H1 (cell line): ENCODE results near the gene RBM14. TPM values are rescaled to one million over a fixed set of nuclear protein-coding genes. Genes with fewer than 3 reads are reported as not detected.
A peak's percentile ranks its signal among the peaks of the same experiment; 100 is the strongest.

Experiments used
- ATF3 ChIP-seq: IDR thresholded peaks from 2 replicates; pipeline ENCODE4 v1.6.1; 2011; ENCODE audit warnings: low read depth, mild to moderate bottlenecking, low read length; ENCODE audit not compliant: insufficient read depth
- BACH1 ChIP-seq: IDR thresholded peaks from 2 replicates; pipeline ENCODE4 v1.6.1; 2012; ENCODE audit warnings: low read length, improper control_type of control experiment
- CEBPB ChIP-seq: IDR thresholded peaks from 2 replicates; pipeline ENCODE4 v1.6.1; 2012; ENCODE audit warnings: low read depth, low read length
- CHD1 ChIP-seq: IDR thresholded peaks from 2 replicates; pipeline ENCODE4 v1.6.1; 2012; ENCODE audit warnings: low read depth, low read length, improper control_type of control experiment
- CHD2 ChIP-seq: IDR thresholded peaks from 2 replicates; pipeline ENCODE4 v1.6.1; 2012; ENCODE audit warnings: low read length, improper control_type of control experiment
- EP300 ChIP-seq, 2 experiments: IDR thresholded peaks; 1 replicate in 1 of 2; 2 replicates in 1 of 2; pipeline ENCODE4 v1.6.1; 2011 to 2012; ENCODE audit warnings: low read depth in 2 of 2, low read length in 2 of 2, mild to moderate bottlenecking in 2 of 2, borderline replicate concordance in 1 of 2, inconsistent platforms in 1 of 2, moderate library complexity in 1 of 2
- JUND ChIP-seq: IDR thresholded peaks from 2 replicates; pipeline ENCODE4 v1.6.1; 2011; ENCODE audit warnings: mild to moderate bottlenecking, improper control_type of control experiment, low read length
- KDM5A ChIP-seq: fragments of 200-600 bp; IDR thresholded peaks from 2 replicates; pipeline ENCODE4 v1.7.1; 2012; ENCODE audit warnings: mild to moderate bottlenecking, low read length, inconsistent platforms, mixed read lengths
- MAFK ChIP-seq: IDR thresholded peaks from 2 replicates; pipeline ENCODE4 v1.6.1; 2012; ENCODE audit warnings: low read depth, mild to moderate bottlenecking, improper control_type of control experiment, low read length
- PHF8 ChIP-seq: fragments of 200-600 bp; sonication (generic); conservative IDR thresholded peaks from 2 replicates; pipeline ENCODE4 v1.7.1; 2012; ENCODE audit warnings: low read depth, mild to moderate bottlenecking, inconsistent platforms, low read length, moderate library complexity
- POLR2AphosphoS5 ChIP-seq: IDR thresholded peaks from 2 replicates; pipeline ENCODE4 v1.6.1; 2011; ENCODE audit warnings: low read depth, low read length
- RAD21 ChIP-seq, 2 experiments: IDR thresholded peaks in 1 of 2; conservative IDR thresholded peaks in 1 of 2; 2 replicates each; pipeline ENCODE4 v1.6.1; 2011; ENCODE audit warnings: low read depth in 2 of 2, low read length in 2 of 2, improper control_type of control experiment in 1 of 2, inconsistent platforms in 1 of 2, mild to moderate bottlenecking in 1 of 2, moderate library complexity in 1 of 2
- RBBP5 ChIP-seq: IDR thresholded peaks from 2 replicates; pipeline ENCODE4 v1.7.1; 2012; ENCODE audit warnings: low read depth, mild to moderate bottlenecking, inconsistent platforms, low read length, moderate library complexity, borderline replicate concordance
- SAP30 ChIP-seq: fragments of 300-600 bp; sonication (generic); IDR thresholded peaks from 2 replicates; pipeline ENCODE4 v1.7.1; 2012; ENCODE audit warnings: low read length, moderate library complexity, mild to moderate bottlenecking, inconsistent platforms; ENCODE audit not compliant: insufficient read depth, insufficient replicate concordance
- SIN3A ChIP-seq, 2 experiments: IDR thresholded peaks in 1 of 2; conservative IDR thresholded peaks in 1 of 2; 2 replicates each; pipeline ENCODE4 v1.6.1; 2011 to 2012; ENCODE audit warnings: low read length in 2 of 2, improper control_type of control experiment in 1 of 2, low read depth in 1 of 2, mild to moderate bottlenecking in 1 of 2
- SP1 ChIP-seq: IDR thresholded peaks from 2 replicates; pipeline ENCODE4 v1.6.1; 2011; ENCODE audit warnings: low read depth, low read length
- SP2 ChIP-seq: IDR thresholded peaks from 2 replicates; pipeline ENCODE4 v1.6.1; 2012; ENCODE audit warnings: mild to moderate bottlenecking, low read length, inconsistent platforms
- TAF7 ChIP-seq: optimal IDR thresholded peaks from 2 replicates; pipeline ENCODE3; 2011; ENCODE audit warnings: low read depth, mild to moderate bottlenecking, inconsistent platforms, low read length, moderate library complexity, borderline replicate concordance
- TCF12 ChIP-seq: IDR thresholded peaks from 2 replicates; pipeline ENCODE4 v1.6.1; 2011; ENCODE audit warnings: low read depth, mild to moderate bottlenecking, low read length
- YY1 ChIP-seq: IDR thresholded peaks from 2 replicates; pipeline ENCODE4 v1.6.1; 2011; ENCODE audit warnings: low read depth, mild to moderate bottlenecking, low read length
- ZNF274 ChIP-seq: IDR thresholded peaks from 2 replicates; pipeline ENCODE4 v1.7.0; 2012; ENCODE audit warnings: low read length, borderline replicate concordance; ENCODE audit errors: extremely low read depth
- polyA plus RNA-seq, 7 experiments: library from polyadenylated mRNA; depleted of rRNA in 3 of 7; stranded (reverse) in 5 of 7; unstranded in 2 of 7; fragments of >200 nt in 5 of 7; fragments of 200-250 nt in 2 of 7; gene quantifications; 1 replicate in 5 of 7; 2 replicates in 1 of 7; 4 replicates in 1 of 7; pipeline versions ENCODE4 v1.2.1 to v1.2.3, GENCODE V29; 2011 to 2013; ENCODE audit warnings: missing spikeins in 2 of 7, mixed read lengths in 2 of 7
- total RNA-seq: library from RNA; stranded (reverse); fragmentation: NEBNext Ultra II Directional; extraction: Animal tissue kit (Norgen Biotek cat#: 25700); gene quantifications from 2 replicates; pipeline ENCODE4 v1.2.1, GENCODE V29; 2021
- TF ChIP-seq, protein P1 (sequence below): IDR thresholded peaks from 2 replicates; pipeline ENCODE4 v1.6.1; 2012; ENCODE audit warnings: inconsistent platforms

The RBM14 gene
- total and polyA plus RNA-seq, 2 of the 8 experiments (the other 6 are each of a cell fraction or from before 2014, with no cell fraction given) = 67.2 to 142 TPM

DNA sequence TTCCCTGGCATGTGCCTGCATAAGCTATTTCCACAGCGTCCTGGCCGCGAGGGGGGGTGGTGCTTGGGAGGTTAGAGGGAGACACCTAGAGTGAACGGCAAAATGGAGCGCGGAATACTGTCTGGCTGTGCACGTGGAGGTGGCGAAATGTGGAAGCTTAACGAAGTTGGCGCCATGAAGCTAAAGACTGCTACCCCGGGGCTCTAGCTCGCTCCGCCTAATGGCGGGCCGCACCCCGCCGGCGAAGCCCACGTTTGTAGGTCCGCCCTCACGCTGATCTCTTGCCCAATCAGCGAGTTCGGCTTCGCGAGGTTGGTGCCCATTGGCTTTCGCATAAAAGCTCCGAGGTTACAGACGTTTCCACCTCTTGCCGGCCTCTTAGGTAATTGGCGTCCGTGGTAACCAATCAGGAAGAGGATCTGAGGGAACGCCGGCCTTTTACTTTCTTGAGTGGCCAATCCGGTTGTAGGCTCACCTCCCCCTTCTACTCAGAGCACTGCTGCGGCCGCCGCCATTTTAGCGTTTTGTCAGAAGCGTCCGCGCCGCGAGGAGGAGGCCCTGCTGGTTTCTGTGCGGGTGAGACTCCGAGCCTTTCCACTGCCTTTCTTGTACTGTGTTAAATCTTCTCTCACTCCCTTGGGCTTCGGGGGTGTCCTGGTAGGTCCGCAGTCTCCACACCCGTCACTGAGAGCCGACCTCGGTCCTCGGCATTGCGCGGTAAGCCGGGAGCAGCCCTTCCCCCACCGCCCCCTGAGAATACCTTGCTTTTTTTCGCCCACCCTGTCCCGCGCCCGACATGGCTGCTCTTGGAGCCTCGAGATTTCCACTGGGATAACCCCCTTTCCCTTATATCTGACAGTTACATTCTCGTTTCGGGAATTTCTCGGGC, 22.0 kb downstream of the RBM14 start, which contains the start of gene RBM4 (continued):
- peak; percentile 87 for TF ChIP-seq CHD2
- peak; percentile 90 for TF ChIP-seq POLR2AphosphoS5
- no peak for TF ChIP-seq TCF12
- peak; percentile 73; the same call in 1 of the 2 replicates for TF ChIP-seq RBBP5
- TF ChIP-seq RAD21 (IDR thresholded peaks at IDR 0.05 in 1 of 2, conservative IDR thresholded peaks at IDR 0.05 in 1 of 2; ENCODE audit: low read depth in 2 of 2, low read length in 2 of 2) = 0 out of 4 replicates have a peak, but pooled peaks of 1 of the 2 experiments have one; percentile 4
- peak; percentile 87 for TF ChIP-seq SP2
- peak; percentile 60 to 84; a peak in 2 of 4 replicates for TF ChIP-seq SIN3A (conservative IDR thresholded peaks at IDR 0.05 in 1 of 2, IDR thresholded peaks at IDR 0.05 in 1 of 2; ENCODE audit: low read depth in 1 of 2, low read length in 2 of 2)
- peak; percentile 39 for TF ChIP-seq TAF7
- TF ChIP-seq ZNF274 = no peak
- TF ChIP-seq SAP30 = peak; percentile 63
- peak; percentile 95 for TF ChIP-seq YY1
- peak; percentile 22; the same call in 1 of the 2 replicates for TF ChIP-seq KDM5A
- peak; percentile 92 for TF ChIP-seq PHF8
- peak; percentile 98 for TF ChIP-seq SP1
- TF ChIP-seq JUND = peak; percentile 4; the same call in 1 of the 2 replicates
- 0 out of 3 replicates have a peak, but pooled peaks of 1 of the 2 experiments have one; percentile 21 for TF ChIP-seq EP300 (IDR thresholded peaks at IDR 0.05; ENCODE audit: borderline replicate concordance in 1 of 2, low read depth in 2 of 2, low read length in 2 of 2)
- no peak for TF ChIP-seq BACH1
- TF ChIP-seq ATF3 = no peak
- TF ChIP-seq, protein P1, sequence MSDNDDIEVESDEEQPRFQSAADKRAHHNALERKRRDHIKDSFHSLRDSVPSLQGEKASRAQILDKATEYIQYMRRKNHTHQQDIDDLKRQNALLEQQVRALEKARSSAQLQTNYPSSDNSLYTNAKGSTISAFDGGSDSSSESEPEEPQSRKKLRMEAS = peak; percentile 87
- peak; percentile 64 for TF ChIP-seq CEBPB
- 0 out of 2 replicates have a peak, but pooled peaks have one; percentile 38 for TF ChIP-seq CHD1
- no peak for TF ChIP-seq MAFK
